Adrenal gland (tissue), 12 donors: ENCODE data around the gene TENM4. TPM values are rescaled to one million over a fixed set of nuclear protein-coding genes. Genes with fewer than 3 reads are reported as not detected.

Experiments used
- DNase-seq, 7 donors: peaks; one replicate each; pipeline ENCODE4 v3.0.0-alpha.2; 2019 to 2020
- H3K27ac ChIP-seq, 5 donors: fragments of 200-600 bp; sonication (generic) in 4 of 5; 1 replicate in 3 of 5; 2 replicates in 2 of 5; pipeline versions ENCODE4 v1.5.1 to v1.8.0; 2016 to 2020; ENCODE audit warnings: mild to moderate bottlenecking in 1 of 5
- H3K27me3 ChIP-seq: fragments of 200-600 bp; 2 replicates; pipeline ENCODE4 v1.8.0; 2021
- H3K36me3 ChIP-seq, 2 donors: fragments of 200-600 bp; replicated peaks in 1 of 2; 1 replicate in 1 of 2; 2 replicates in 1 of 2; pipeline versions ENCODE4 v1.5.1 to v1.8.0; 2018 to 2022
- H3K4me1 ChIP-seq, 2 donors: fragments of 200-600 bp; replicated peaks in 1 of 2; 1 replicate in 1 of 2; 2 replicates in 1 of 2; pipeline versions ENCODE4 v1.5.1 to v1.8.0; 2018 to 2021
- H3K4me3 ChIP-seq, 4 donors: fragments of 200-600 bp; sonication (generic) in 3 of 4; one replicate each; pipeline ENCODE4 v1.5.1; 2016 to 2018
- H3K9me3 ChIP-seq, 3 donors: fragments of 200-600 bp; sonication (generic) in 1 of 3; replicated peaks in 1 of 3; 1 replicate in 2 of 3; 2 replicates in 1 of 3; pipeline versions ENCODE4 v1.5.1 to v1.8.0; 2016 to 2021
- CTCF ChIP-seq, 6 experiments: fragments of 450-650 bp in 4 of 6; fragments of 200-600 bp in 2 of 6; sonication (generic) in 1 of 6; IDR thresholded peaks; 1 replicate in 5 of 6; 2 replicates in 1 of 6; pipeline versions ENCODE4 v1.5.1 to v1.8.0; 2016 to 2021; ENCODE audit warnings: antibody characterized with exemption in 6 of 6, mild to moderate bottlenecking in 2 of 6, moderate library complexity in 1 of 6
- POLR2A ChIP-seq, 2 donors: fragments of 450-650 bp; IDR thresholded peaks; one replicate each; pipeline ENCODE4 v1.6.1; 2017; ENCODE audit warnings: antibody characterized with exemption in 2 of 2, mild to moderate bottlenecking in 2 of 2, moderate library complexity in 1 of 2
- whole genome bisulfite sequencing, 4 donors: extraction: QIAGEN DNeasy Blood & Tissue Kit in 2 of 4; methylation state at CpG; one replicate each; pipeline versions ENCODE4 v1.1.5 to v1.1.7; 2013 to 2017; 5-methylcytosine and 5-hydroxymethylcytosine counted together
- intact Hi-C, 2 donors: fragments of 100-400 bp; cut with DNase I; formaldehyde crosslinking; loops; one replicate each; pipeline versions ENCODE4 v1.14.1 to v1.15.0; 2022 to 2023
- polyA plus RNA-seq, 3 donors: library from polyadenylated mRNA; stranded (reverse); fragments of 200-250 nt in 2 of 3; fragments of 350-450 nt in 1 of 3; fragmentation: Illumina TruSeq in 1 of 3; extraction: RNeasy Lipid Tissue Mini Kit (QIAGEN cat#74804) in 1 of 3; gene quantifications; one replicate each; pipeline ENCODE4 v1.2.3, GENCODE V29; 2013 to 2014
- total RNA-seq, 9 donors: library from RNA; depleted of rRNA in 4 of 9; stranded (reverse); fragments of >200 nt in 4 of 9; fragments of 120-200 nt in 1 of 9; fragmentation: NEBNext Ultra II Directional in 1 of 9; extraction: Animal tissue kit (Norgen Biotek cat#: 25700) in 1 of 9; gene quantifications; one replicate each; pipeline versions ENCODE4 v1.1.0 to v1.2.4, GENCODE V29; 2013 to 2023
- donor health status: healthy with polysubstance abuse.
- donor health status: Bipolar disorder and iron deficiency.
- donor health status: DM: yes; HTN: yes; CAD: no.
- donor health status: DM: no; HTN: no; CAD: no.
- donor health status: DM: no; HTN: no; CAD: no.
- donor health status: DM: yes; HTN: yes; CAD: no.

Gene TENM4
- total and polyA plus RNA-seq, 12 donors, result 0.74 to 24.9 (median 6.7) TPM

GRCh38 chr11:79221444-79222130, 219.2 kb downstream of the TENM4 start:
- DNase-seq, result no peak

GRCh38 chr11:79220171-79220570, 220.7 kb downstream of the TENM4 start:
- Histone ChIP-seq H3K27me3 (no peaks in the 10 kb centered on the region), H3K9me3 (no peaks in the 10 kb centered on the region), H3K4me3 (no peak overlapping the region), H3K27ac (no peak overlapping the region), H3K4me1 (no peaks in the 10 kb centered on the region), H3K36me3 (no peaks in the 10 kb centered on the region)
- intact Hi-C loops, result no loop called here
- no peak for TF ChIP-seq POLR2A (IDR thresholded peaks at IDR 0.05)
- no peak for DNase-seq
- 92 to 95% (median 93%) methylated on average over 3 of the region's 3 CpGs for WGBS, 4 donors

More at GRCh38 chr11:79221444-79222130, 219.2 kb downstream of the TENM4 start:
- no peak overlapping the region for H3K27ac ChIP-seq
- TF ChIP-seq CTCF (IDR thresholded peaks at IDR 0.05) (no peak), POLR2A (IDR thresholded peaks at IDR 0.05) (no peak)
- no peaks in the 10 kb centered on the region for H3K4me1 ChIP-seq
- H3K27me3 ChIP-seq, result no peaks in the 10 kb centered on the region
- H3K4me3 ChIP-seq, result no peak overlapping the region
- WGBS, 4 donors, result 90 to 92% (median 91%) methylated on average over 10 of the region's 10 CpGs
- H3K9me3 ChIP-seq, result no peaks in the 10 kb centered on the region
- no peaks in the 10 kb centered on the region for H3K36me3 ChIP-seq
- intact Hi-C loops, result no loop called here

- TF ChIP-seq CTCF (IDR thresholded peaks at IDR 0.05), result no peak
- TF ChIP-seq POLR2A (IDR thresholded peaks at IDR 0.05), result no peak
- Histone ChIP-seq H3K27me3 (no peaks in the 10 kb centered on the region), H3K4me3 (no peak overlapping the region), H3K36me3 (no peaks in the 10 kb centered on the region), H3K4me1 (no peaks in the 10 kb centered on the region), H3K27ac (no peak overlapping the region), H3K9me3 (no peaks in the 10 kb centered on the region)
- intact Hi-C loops, result no loop called here
- 87 to 93% (median 90%) methylated on average over 6 of the region's 6 CpGs for WGBS, 4 donors
- DNase-seq, result no peak
Observed at GRCh38 chr11:79219186-79220045, 221.4 kb downstream of the TENM4 start.

GRCh38 chr11:79212741-79213190, 228.1 kb downstream of the TENM4 start:
- H3K9me3 ChIP-seq, result no peaks in the 10 kb centered on the region
- TF ChIP-seq POLR2A (IDR thresholded peaks at IDR 0.05) (no peak), CTCF (IDR thresholded peaks at IDR 0.05) (no peak)
- no peaks in the 10 kb centered on the region for H3K27me3 ChIP-seq
- H3K27ac ChIP-seq, result no peak overlapping the region
- DNase-seq, result no peak
- intact Hi-C loops, result no loop called here
- H3K4me1 ChIP-seq, result no peaks in the 10 kb centered on the region
- 63 to 73% (median 68%) methylated on average over 6 of the region's 6 CpGs for WGBS, 4 donors
- H3K4me3 ChIP-seq, result no peak overlapping the region
- H3K36me3 ChIP-seq, result no peaks in the 10 kb centered on the region
